HUDEP-2 (cell line): ENCODE data around the gene VPREB3.

ENCODE experiments used
- DNase-seq, 76 experiments: peaks; one replicate each; lab custom pipeline; 2025; ENCODE audit not compliant: unreplicated experiment in 76 of 76; lab: John Stamatoyannopoulos, UW

VPREB3 gene

DNA sequence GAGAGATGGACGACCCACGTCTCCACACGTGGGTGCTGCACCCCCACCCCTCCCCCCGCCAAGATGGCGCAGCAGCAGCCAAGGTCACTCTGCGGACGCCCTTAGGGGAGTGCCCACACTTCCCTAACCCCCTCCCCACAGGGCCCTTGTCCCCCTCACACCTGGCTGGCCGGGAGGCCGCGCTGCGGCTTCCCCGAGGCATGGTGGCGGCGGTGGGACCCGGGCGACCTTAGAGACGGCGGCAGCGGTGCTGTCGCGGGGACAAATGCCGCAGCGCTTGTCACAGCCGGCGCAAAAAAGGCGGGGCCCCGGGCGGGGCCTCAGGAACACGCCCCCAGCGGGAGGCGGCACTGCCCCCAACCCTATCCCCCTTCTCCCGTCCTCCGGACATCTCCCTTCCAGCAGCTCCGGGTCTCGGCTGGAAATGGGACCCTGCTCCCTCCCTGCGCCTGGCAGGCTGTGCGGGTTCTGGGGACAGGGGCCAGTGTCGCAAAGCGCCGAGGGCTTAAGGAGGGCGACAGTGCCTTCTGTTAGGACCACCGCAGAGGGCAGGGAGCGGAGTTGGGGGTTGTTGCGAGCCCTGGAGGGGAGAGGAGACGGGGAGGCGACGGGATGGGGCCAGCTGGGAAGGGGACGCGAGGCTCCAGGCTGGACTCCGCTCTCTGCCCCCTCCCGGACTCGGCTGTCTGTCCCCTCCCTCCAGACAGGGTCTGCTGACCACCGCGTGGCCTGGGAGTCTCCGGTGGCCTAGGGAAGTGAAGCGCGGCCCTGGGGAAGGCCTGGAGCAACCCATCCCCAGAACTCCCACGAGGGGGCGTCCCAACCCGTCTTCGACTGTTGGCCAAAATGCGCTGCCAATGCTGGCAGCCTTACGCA, 13.7 kb upstream of the VPREB3 start, which contains the start of gene CHCHD10:
CHCHD10 (minus strand) TSS at position 300 of the 876 bp plus-strand sequence; CDS start at position 202, 98 bp downstream.
- DNase-seq: peak in 72 of 76 experiments; percentile 8 to 86 (median 66)

- DNase-seq: no peak
Observed at GRCh38 chr22:23767303-23767672, 13.1 kb upstream of the VPREB3 start.

GRCh38 chr22:23764899-23765881, 11.0 kb upstream of the VPREB3 start:
- no peak for DNase-seq

GRCh38 chr22:23763954-23764353, 9.7 kb upstream of the VPREB3 start:
- no peak for DNase-seq

DNA sequence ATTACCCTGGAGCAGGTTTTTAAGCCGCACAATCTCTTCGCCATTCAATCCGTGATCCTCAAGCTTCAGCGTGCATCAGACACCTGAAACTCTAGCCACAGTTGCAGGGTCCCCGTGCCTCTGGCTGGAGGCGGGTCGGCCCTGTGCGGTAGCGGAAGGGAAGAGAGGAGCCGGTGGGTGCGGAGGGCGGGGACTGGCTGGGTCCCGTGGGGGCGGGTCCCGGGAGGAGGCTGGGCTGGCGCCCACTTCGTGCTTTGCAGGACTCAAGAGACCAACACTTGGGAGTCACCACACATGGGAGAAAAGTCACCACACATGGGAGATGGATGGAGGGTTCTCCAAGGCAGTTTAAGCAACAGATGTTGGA, 9.3 kb upstream of the VPREB3 start:
- DNase-seq: no peak

- DNase-seq: no peak
Observed at GRCh38 chr22:23762842-23763578, 8.8 kb upstream of the VPREB3 start, which contains the start of gene C22orf15. C22orf15 (plus strand) TSS chr22:23762990; CDS start chr22:23763307, 317 bp downstream.

GRCh38 chr22:23760056-23760455, 5.8 kb upstream of the VPREB3 start:
- DNase-seq: no peak

- DNase-seq: no peak
Observed at GRCh38 chr22:23759566-23759965, 5.3 kb upstream of the VPREB3 start.

DNA sequence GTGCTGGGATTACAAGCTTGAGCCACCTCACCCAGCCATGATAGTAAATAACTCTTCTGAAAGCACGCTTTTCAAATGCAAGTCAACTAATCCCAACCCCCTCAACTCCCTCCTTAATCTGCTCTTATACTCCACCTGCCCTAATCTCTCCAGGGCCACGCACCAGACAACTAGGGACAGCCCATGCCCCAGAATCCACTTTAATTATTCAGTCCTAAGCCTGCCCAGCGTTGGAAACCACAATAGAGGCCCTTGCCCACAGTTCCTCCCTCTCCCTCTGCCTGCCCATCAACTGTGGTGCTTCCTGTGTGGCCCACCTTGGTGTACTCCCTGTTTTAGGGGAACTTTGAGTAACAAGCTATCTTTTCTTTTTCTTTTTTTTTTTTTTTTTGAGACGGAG, 2.7 kb upstream of the VPREB3 start:
- no peak for DNase-seq

GRCh38 chr22:23755711-23756110, 1.5 kb upstream of the VPREB3 start:
- no peak for DNase-seq

DNA sequence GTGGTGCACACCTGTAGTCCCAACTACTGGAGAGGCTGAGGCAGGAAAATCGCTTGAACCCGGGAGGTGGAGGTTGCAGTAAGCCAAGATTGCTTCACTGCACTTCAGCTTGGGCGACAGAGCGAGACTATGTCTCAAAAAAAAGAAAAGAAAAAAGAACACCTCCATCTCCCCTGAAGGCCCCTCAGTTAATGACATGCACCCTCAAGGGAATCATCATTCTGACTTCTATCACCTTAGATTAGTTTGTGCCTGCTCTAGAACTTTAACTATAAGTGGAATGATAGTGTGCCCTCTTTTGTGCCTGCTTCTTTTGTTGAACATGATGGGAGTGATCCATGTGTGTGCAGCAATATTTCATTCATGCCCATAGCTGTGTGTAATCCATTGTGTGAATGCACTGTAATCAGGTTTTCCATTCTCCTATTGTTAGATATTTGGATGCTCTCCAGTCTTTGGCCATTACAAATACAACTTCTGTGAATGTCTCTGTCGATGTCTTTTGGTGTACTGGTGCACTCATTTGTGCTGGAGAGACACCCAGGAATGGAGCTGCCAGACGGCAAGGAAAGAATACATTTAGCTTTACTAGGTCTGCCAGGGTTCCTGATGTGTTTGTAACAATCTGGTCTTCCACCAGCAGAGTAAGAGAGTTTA, 883 bp upstream of the VPREB3 start:
- no peak for DNase-seq

DNA sequence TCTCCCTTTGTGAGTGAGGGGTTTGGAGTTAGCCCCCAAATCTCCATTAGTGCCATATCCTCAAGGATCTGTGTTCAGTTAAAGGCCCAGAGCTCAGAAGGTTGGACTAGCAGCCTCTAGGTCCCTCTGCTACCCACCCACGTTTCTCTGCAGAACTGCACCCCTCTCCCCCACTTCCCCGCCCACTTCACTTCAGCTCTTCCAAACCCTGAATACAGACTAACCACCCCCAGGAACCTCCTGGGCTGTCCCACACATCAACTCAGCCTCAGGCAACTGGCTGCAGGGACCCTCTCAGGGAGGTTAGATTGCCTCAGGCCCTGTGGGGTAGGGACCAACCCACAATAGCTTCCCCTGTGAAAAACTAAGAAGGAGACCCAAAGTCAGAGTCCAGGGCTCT, 840 bp downstream of the VPREB3 start:
- DNase-seq: no peak

DNA sequence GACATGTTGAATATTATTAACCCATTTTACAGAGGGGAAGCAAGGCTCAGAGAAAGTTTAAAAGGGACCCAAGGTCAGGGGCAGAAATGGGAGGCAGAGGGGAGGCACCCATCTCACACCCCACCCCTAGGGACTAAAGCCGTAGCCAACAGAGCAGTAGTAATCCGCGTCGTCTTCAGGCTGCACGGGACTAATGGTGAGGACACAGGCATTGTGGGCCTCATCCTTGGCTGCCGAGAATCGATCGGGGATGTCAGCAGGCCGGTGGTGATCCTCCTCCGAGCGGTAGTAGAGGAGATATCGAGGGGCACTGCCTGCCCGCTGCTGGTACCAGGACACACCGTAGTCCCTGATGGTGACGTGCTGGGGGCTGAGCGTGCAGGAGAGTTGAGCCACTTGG, 1.5 kb downstream of the VPREB3 start:
- no peak for DNase-seq

- DNase-seq: no peak
Observed at GRCh38 chr22:23752090-23752691, 2.0 kb downstream of the VPREB3 start.

GRCh38 chr22:23751441-23751996, 2.7 kb downstream of the VPREB3 start:
- DNase-seq: peak in 4 of 76 experiments; percentile 28 to 63 (median 40)

- peak in 70 of 76 experiments; percentile 11 to 86 (median 66) for DNase-seq
Observed at GRCh38 chr22:23750714-23751440, 3.3 kb downstream of the VPREB3 start, which contains the start of gene ZNF70. ZNF70 (minus strand) TSS chr22:23751112; CDS start chr22:23745140, 5,972 bp downstream.

- peak in 1 of 76 experiments; percentile 43 for DNase-seq
Observed at GRCh38 chr22:23750367-23750713, 3.9 kb downstream of the VPREB3 start.

DNA sequence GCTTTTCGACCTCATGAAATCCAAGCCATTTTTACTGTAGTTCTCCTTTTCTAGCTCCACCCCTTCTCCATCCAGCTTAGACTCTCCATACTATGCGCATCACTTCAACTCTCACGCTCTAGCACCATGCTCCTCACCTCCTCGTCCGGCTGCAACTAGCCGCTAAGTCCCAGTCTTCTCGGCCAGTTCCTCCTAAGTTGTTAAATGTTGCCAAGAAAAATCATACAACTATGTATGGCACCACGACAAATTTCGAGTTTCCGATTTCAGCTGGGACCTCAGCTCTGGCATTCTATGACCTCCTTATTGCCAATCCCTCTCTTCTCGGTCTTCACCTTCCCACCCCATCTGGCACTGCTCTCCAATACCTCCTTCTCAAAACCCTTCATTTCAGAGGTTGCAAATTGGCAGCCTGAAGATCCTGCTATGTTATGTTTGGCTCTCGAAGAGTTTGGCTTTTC, 4.4 kb downstream of the VPREB3 start:
- no peak for DNase-seq
